Measurements from ENCODE around the gene RCOR1.
"Not testable (repeated sequence)": the region's sequence is repeated elsewhere in the genome, so short reads cannot be mapped to it uniquely, and the experiment has no call there.

RCOR1 gene

GRCh38 chr14:102764220-102764671 lies 171.8 kb downstream of the RCOR1 start:
- Histone ChIP-seq H3K27ac (no peak overlapping the region), H3K4me3 (ENCODE audit: low read depth, low read length) (no peak overlapping the region), H3K27me3 (ENCODE audit: insufficient read depth, low read depth, severe bottlenecking) (no peaks in the 10 kb centered on the region), H3K9me3 (ENCODE audit: severe bottlenecking) (no peaks in the 10 kb centered on the region), H3K36me3 (no peaks in the 10 kb centered on the region)
- TF ChIP-seq CTCF (IDR thresholded peaks at IDR 0.05; ENCODE audit: low read depth, low read length) = no peak
- no peak for DNase-seq

GRCh38 chr14:102765770-102766169 lies 173.3 kb downstream of the RCOR1 start:
- not testable (repeated sequence) for H3K4me3 ChIP-seq (ENCODE audit: low read depth, low read length); H3K9me3 ChIP-seq (ENCODE audit: severe bottlenecking); H3K36me3 ChIP-seq; H3K27ac ChIP-seq; H3K27me3 ChIP-seq (ENCODE audit: insufficient read depth, low read depth, severe bottlenecking); DNase-seq

GRCh38 chr14:102768223-102769048 lies 176.0 kb downstream of the RCOR1 start:
- no peaks in the 10 kb centered on the region for H3K36me3 ChIP-seq
- H3K9me3 ChIP-seq (ENCODE audit: severe bottlenecking) = no peaks in the 10 kb centered on the region
- DNase-seq = no peak
- no peak overlapping the region for H3K4me3 ChIP-seq (ENCODE audit: low read depth, low read length)
- H3K27me3 ChIP-seq (ENCODE audit: insufficient read depth, low read depth, severe bottlenecking) = no peaks in the 10 kb centered on the region
- no peak for TF ChIP-seq CTCF (IDR thresholded peaks at IDR 0.05; ENCODE audit: low read depth, low read length)
- no peak overlapping the region for H3K27ac ChIP-seq

GRCh38 chr14:102769049-102769327 lies 176.5 kb downstream of the RCOR1 start:
- Histone ChIP-seq H3K4me3 (ENCODE audit: low read depth, low read length) (no peak overlapping the region), H3K27me3 (ENCODE audit: insufficient read depth, low read depth, severe bottlenecking) (no peaks in the 10 kb centered on the region), H3K9me3 (ENCODE audit: severe bottlenecking) (no peaks in the 10 kb centered on the region), H3K36me3 (no peaks in the 10 kb centered on the region), H3K27ac (no peak overlapping the region)
- no peak for DNase-seq
- no peak for TF ChIP-seq CTCF (IDR thresholded peaks at IDR 0.05; ENCODE audit: low read depth, low read length)

GRCh38 chr14:102770147-102771123 lies 178.0 kb downstream of the RCOR1 start:
- H3K27ac ChIP-seq = no peak overlapping the region
- no peaks in the 10 kb centered on the region for H3K27me3 ChIP-seq (ENCODE audit: insufficient read depth, low read depth, severe bottlenecking)
- no peak for DNase-seq
- no peak for TF ChIP-seq CTCF (IDR thresholded peaks at IDR 0.05; ENCODE audit: low read depth, low read length)
- no peak overlapping the region for H3K4me3 ChIP-seq (ENCODE audit: low read depth, low read length)
- no peaks in the 10 kb centered on the region for H3K9me3 ChIP-seq (ENCODE audit: severe bottlenecking)
- H3K36me3 ChIP-seq = no peaks in the 10 kb centered on the region

- Histone ChIP-seq H3K4me3 (ENCODE audit: low read depth, low read length) (no peak overlapping the region), H3K27ac (no peak overlapping the region), H3K9me3 (ENCODE audit: severe bottlenecking) (no peaks in the 10 kb centered on the region), H3K27me3 (ENCODE audit: insufficient read depth, low read depth, severe bottlenecking) (no peaks in the 10 kb centered on the region), H3K36me3 (no peaks in the 10 kb centered on the region)
- TF ChIP-seq CTCF (IDR thresholded peaks at IDR 0.05; ENCODE audit: low read depth, low read length) = no peak
- DNase-seq = no peak
Observed at GRCh38 chr14:102771144-102771543, 178.7 kb downstream of the RCOR1 start.

All from WERI-Rb-1 (cell line).